A549 treated with Mapracorat at 1 μM for 4 hours (cell line): ENCODE measurements around the gene CLCF1. TPM values are rescaled to one million over a fixed set of nuclear protein-coding genes. Genes with fewer than 3 reads are reported as not detected.

ENCODE experiments used
- total RNA-seq: library from RNA; stranded (reverse); fragments of 200-300 nt; extraction: Qiagen RNA extraction; gene quantifications from 5 replicates; pipeline ENCODE4 v1.2.3, GENCODE V29; 2022

CLCF1 gene
- total RNA-seq = 33.6 to 42.2 TPM (median 40.3 TPM) in 5 replicates

GRCh38 chr11:67372993-67373647, at the start of gene CLCF1:
Gene CLCF1 (minus strand): TSS chr11:67373598. CDS start chr11:67373539, 59 bp downstream.

DNA sequence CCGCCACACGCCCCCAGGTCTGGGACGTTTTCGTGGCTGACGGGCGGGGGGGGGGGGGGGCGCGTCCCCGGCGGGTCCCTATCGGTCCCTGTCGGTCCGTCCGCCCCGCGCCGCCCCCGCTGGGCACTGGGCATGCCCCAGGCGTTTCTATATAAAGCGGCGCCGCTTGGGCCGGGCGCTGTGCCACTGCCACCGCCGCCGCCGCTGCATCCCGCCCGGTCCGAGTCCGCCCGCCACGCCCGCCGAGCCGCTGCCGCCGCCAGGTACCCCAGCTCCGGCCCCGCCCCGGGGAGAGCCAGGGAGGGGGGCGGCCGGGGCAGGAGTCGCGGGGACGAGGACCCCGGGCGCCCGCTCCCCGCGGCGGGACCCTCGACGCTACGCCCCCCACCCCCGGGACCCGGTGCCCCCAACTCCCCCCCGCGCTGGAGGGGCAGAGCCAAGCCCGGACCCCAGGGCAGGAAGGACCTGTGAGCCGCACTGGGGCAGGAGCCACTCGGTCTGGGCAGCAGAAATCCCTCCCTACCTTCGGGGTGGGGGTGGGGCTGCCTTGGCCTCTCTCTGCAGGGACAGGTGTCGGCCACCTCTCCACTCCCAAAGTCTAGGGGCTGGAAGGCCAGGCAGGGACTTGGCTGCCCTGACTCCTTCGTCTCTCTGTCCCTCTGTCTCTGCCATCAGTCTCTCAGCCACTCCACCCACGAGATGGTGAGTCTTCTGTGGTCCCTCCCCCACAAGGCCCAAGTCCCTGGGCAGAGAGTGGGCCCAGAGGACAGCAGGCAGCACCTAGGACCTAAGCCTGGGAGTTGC, 42.3 kb upstream of the CLCF1 start, which contains the start of gene CARNS1:
CARNS1 (plus strand) TSS at position 178 of the 804 bp plus-strand sequence; CDS start at position 700, 522 bp downstream.

GRCh38 chr11:67401495-67402191, 28.2 kb upstream of the CLCF1 start, which contains the start of gene PPP1CA:
Gene PPP1CA (minus strand): TSS chr11:67401858. CDS start chr11:67401782, 76 bp downstream.

DNA sequence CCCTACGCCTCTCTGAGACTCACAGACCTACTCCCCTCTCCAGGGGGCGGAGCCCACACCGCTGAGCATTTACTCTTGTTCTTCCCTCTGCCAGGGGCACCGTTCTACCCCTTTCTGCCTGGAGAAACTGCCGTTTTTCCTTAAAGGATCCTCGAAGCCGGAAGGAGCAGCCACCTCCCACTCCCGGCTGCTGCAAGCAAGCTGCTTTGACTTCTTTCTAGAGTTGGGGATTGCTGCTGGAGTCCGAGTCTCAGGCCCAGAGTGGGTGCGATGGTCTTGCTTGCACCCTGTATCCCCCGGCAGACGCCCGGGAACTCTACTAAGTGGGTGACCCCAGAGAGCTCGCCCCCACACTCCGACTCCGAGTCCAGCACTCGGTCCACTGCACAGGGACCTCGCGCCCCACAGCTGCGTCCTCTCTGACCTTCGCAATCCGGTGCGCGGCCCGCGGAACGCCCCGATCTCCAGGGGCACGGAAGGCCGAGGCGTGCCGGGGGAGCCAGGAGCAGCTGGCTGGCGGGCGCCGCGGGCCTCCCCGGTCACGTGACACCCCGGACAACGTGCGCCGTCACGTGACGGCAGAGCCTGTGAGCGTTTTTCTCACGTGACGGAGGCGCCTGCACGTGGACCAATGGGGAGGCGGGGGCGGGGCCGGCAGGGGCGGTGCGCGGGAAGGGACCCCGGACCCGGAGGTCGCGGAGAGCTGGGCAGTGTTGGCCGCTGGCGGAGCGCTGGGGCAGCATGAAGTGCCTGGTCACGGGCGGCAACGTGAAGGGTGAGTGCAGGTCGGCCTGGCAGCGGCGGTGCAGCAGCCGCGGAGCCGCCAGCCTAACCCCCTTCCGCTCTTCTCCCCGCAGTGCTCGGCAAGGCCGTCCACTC, 18.1 kb upstream of the CLCF1 start, which contains the start of gene RAD9A:
RAD9A (plus strand) TSS at position 683 of the 879 bp plus-strand sequence; CDS start at position 742, 59 bp downstream.

DNA sequence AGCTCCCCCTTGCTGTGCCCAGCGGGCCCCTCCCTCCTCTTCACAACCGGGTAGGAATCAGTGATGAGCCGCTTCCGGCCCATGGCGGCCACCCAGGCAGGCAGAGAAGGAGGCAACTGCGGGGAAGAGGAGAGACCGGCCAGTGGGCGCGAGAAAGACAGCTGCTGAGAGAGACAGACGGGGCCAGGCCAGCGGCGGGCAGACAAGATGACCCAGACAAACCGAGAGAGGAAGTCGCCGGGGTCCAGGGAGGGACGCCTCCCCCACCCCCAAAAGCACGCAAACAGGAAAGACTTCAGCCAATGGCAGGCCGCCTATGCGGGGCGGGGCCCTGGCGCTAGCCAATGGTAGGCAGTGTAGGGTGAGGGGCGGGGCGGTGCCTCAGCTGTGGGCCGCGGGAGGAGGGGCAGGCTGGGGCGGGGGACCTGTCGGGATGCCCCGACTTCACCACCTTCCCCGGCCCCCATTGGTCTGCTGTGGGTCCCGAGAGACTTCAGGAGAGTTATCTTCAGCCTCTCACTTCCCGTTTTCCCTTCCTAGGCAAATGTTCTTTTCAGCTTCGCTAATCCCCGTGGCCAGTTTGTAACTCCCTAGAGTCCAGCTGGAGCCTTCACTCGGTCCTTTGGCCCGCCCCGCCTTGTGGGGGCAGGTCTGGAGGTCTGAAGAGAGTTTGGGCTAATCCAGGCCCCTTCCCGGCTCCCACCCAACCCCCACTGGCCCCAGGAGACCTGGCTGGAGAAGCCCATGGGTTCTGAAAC, 19.9 kb downstream of the CLCF1 start, which contains the start of gene POLD4:
POLD4 (minus strand) TSS at position 230 of the 758 bp plus-strand sequence; CDS start at position 83, 147 bp downstream.

Other genes starting within 250 kb of the CLCF1 start
- 24.3 to 39.8 TPM (median 37.3 TPM) in 5 replicates for gene GRK2, start 107.1 kb downstream of the CLCF1 start, total RNA-seq
- 19.3 to 28.6 TPM (median 26.2 TPM) in 5 replicates for gene ANKRD13D, start 84.3 kb downstream of the CLCF1 start, total RNA-seq
- gene SSH3, start 70.1 kb downstream of the CLCF1 start, total RNA-seq = 16.2 to 30.3 TPM (median 25.0 TPM) in 5 replicates
- 192 to 233 TPM (median 214 TPM) in 5 replicates for gene POLD4, start 20.1 kb downstream of the CLCF1 start, total RNA-seq
- gene RAD9A, start 18.4 kb upstream of the CLCF1 start, total RNA-seq = 21.8 to 35.3 TPM (median 28.7 TPM) in 5 replicates
- gene PPP1CA, start 28.3 kb upstream of the CLCF1 start, total RNA-seq = 266 to 289 TPM (median 280 TPM) in 5 replicates
- gene TBC1D10C, start 30.5 kb upstream of the CLCF1 start, total RNA-seq = 0.05 to 0.11 TPM (median 0.07 TPM) in 4 of 5 replicates, not detected in the other
- 0.08 to 0.21 TPM (median 0.13 TPM) in 5 replicates for gene CARNS1, start 42.1 kb upstream of the CLCF1 start, total RNA-seq
- gene RPS6KB2, start 54.9 kb upstream of the CLCF1 start, total RNA-seq = 39.1 to 52.9 TPM (median 48.1 TPM) in 5 replicates
- 0.24 to 0.72 TPM (median 0.29 TPM) in 4 of 5 replicates, not detected in the other for gene PTPRCAP, start 64.1 kb upstream of the CLCF1 start, total RNA-seq
- 49.3 to 62.5 TPM (median 58.8 TPM) in 5 replicates for gene CORO1B, start 69.9 kb upstream of the CLCF1 start, total RNA-seq
- 0.15 TPM in 1 of 5 replicates, not detected in the others for gene GPR152, start 79.1 kb upstream of the CLCF1 start, total RNA-seq
- not detected in 5 replicates for gene CABP4, start 81.8 kb upstream of the CLCF1 start, total RNA-seq
- gene TMEM134, start 95.7 kb upstream of the CLCF1 start, total RNA-seq = 50.3 to 69.2 TPM (median 65.5 TPM) in 5 replicates
- gene AIP, start 109.4 kb upstream of the CLCF1 start, total RNA-seq = 36.9 to 47.3 TPM (median 45.7 TPM) in 5 replicates
- gene PITPNM1, start 131.8 kb upstream of the CLCF1 start, total RNA-seq = 32.0 to 48.9 TPM (median 39.8 TPM) in 5 replicates
- 57.9 to 85.6 TPM (median 80.6 TPM) in 5 replicates for gene CDK2AP2, start 134.6 kb upstream of the CLCF1 start, total RNA-seq
- not detected in 5 replicates for gene CABP2, start 149.8 kb upstream of the CLCF1 start, total RNA-seq
- gene GSTP1, start 210.2 kb upstream of the CLCF1 start, total RNA-seq = 1,477 to 1,695 TPM (median 1,644 TPM) in 5 replicates
- 144 to 155 TPM (median 149 TPM) in 5 replicates for gene NDUFV1, start 233.3 kb upstream of the CLCF1 start, total RNA-seq